Lower leg skin (tissue), 4 donors: ENCODE data around the gene C9. TPM values are rescaled to one million over a fixed set of nuclear protein-coding genes. Genes with fewer than 3 reads are reported as not detected.
A peak's percentile ranks its signal among the peaks of the same experiment; 100 is the strongest.

Experiments
- DNase-seq, 2 donors: peaks; one replicate each; pipeline ENCODE4 v3.0.0-alpha.2; 2019; ENCODE audit warnings: low spot score in 2 of 2
- H3K4me3 ChIP-seq: fragments of 200-600 bp; sonication (generic); 2 replicates; pipeline ENCODE4 v1.5.1; 2017; ENCODE audit warnings: mild to moderate bottlenecking, low read depth; ENCODE audit not compliant: poor library complexity, severe bottlenecking
- POLR2A ChIP-seq, 2 donors: fragments of 450-650 bp; IDR thresholded peaks; one replicate each; pipeline ENCODE4 v1.6.1; 2016 to 2017; ENCODE audit warnings: antibody characterized with exemption in 2 of 2, mild to moderate bottlenecking in 1 of 2, moderate library complexity in 1 of 2
- WGBS, 2 donors: methylation state at CpG; one replicate each; pipeline ENCODE4 v1.1.5; 2018; 5-methylcytosine and 5-hydroxymethylcytosine counted together
- intact Hi-C: fragments of 100-400 bp; cut with DNase I; formaldehyde crosslinking; loops from one replicate; pipeline ENCODE4 v1.15.0; 2023; ENCODE audit warnings: low total_unique reads
- total RNA-seq, 4 donors: library from RNA; depleted of rRNA; stranded (reverse); fragments of >200 nt; gene quantifications; one replicate each; pipeline ENCODE4 v1.1.0, GENCODE V29; 2016
- TF ChIP-seq, protein P1 (sequence below), 3 donors: fragments of 450-650 bp; IDR thresholded peaks; one replicate each; pipeline ENCODE4 v1.5.1; 2016; ENCODE audit warnings: antibody characterized with exemption in 3 of 3, mild to moderate bottlenecking in 3 of 3, moderate library complexity in 2 of 3

Gene C9
- total RNA-seq, 4 donors from 2014 or later = not detected

DNA sequence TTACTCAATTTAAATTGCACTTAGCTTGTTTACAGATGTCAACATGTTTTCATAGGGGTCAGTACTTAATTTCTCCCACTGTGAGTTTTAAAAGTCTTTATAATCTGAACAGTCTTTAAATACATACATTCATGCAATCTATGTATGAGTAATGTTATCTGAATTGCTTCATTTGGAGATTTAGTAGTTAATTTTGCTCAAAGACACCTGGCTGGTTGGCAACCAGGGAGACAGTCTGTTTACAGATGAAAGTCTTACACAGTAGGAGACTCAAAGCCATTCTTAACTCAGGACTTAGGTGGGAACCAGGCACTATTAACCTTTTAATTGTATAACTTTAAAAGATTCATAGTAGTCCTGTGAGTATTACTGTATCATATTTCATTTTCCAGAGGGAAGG is 31.2 kb upstream of the C9 start:
- no peak overlapping the region for H3K4me3 ChIP-seq

GRCh38 chr5:39394946-39395345 is 30.7 kb upstream of the C9 start:
- intact Hi-C loops = no loop called here
- TF ChIP-seq, protein P1, sequence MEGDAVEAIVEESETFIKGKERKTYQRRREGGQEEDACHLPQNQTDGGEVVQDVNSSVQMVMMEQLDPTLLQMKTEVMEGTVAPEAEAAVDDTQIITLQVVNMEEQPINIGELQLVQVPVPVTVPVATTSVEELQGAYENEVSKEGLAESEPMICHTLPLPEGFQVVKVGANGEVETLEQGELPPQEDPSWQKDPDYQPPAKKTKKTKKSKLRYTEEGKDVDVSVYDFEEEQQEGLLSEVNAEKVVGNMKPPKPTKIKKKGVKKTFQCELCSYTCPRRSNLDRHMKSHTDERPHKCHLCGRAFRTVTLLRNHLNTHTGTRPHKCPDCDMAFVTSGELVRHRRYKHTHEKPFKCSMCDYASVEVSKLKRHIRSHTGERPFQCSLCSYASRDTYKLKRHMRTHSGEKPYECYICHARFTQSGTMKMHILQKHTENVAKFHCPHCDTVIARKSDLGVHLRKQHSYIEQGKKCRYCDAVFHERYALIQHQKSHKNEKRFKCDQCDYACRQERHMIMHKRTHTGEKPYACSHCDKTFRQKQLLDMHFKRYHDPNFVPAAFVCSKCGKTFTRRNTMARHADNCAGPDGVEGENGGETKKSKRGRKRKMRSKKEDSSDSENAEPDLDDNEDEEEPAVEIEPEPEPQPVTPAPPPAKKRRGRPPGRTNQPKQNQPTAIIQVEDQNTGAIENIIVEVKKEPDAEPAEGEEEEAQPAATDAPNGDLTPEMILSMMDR (IDR thresholded peaks at IDR 0.05) = no peak
- TF ChIP-seq POLR2A (IDR thresholded peaks at IDR 0.05) = no peak
- H3K4me3 ChIP-seq = no peak overlapping the region
- peak in 1 of 2 donors; percentile 46 for DNase-seq
- WGBS, 2 donors = 64 to 66% methylated on average over 3 of the region's 3 CpGs

More for the DNA sequence above, 31.2 kb upstream of the C9 start:
- TF ChIP-seq, protein P1 (IDR thresholded peaks at IDR 0.05) = no peak
- TF ChIP-seq POLR2A (IDR thresholded peaks at IDR 0.05) = no peak
- DNase-seq = no peak
- intact Hi-C loops = no loop called here

GRCh38 chr5:39390945-39391344 is 26.6 kb upstream of the C9 start:
- WGBS, 2 donors = 96 to 97% methylated on average over 3 of the region's 3 CpGs
- TF ChIP-seq, protein P1 (IDR thresholded peaks at IDR 0.05) = no peak
- TF ChIP-seq POLR2A (IDR thresholded peaks at IDR 0.05) = no peak
- no peak overlapping the region for H3K4me3 ChIP-seq
- intact Hi-C loops = no loop called here
- no peak for DNase-seq

DNA sequence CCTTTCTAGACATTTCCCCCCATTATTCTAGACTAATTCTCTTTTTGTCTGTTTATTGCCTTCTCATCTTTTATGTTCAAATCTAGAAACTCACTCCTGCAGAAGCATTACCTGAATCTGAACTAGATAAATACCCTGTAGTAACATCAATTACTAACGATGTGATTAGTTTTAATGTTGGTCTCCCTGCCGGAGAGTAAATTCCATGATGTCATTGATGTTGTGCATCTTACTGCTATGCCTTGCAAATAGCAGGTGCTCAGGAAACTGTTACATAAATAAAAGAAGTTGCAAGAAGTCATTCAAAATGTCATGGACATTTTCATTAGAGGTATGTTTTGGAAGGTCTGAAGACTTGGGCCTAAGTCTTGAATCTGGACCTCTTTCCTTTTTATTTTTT is 23.0 kb upstream of the C9 start:
- no peak for DNase-seq
- TF ChIP-seq POLR2A (IDR thresholded peaks at IDR 0.05) = no peak
- TF ChIP-seq, protein P1 (IDR thresholded peaks at IDR 0.05) = no peak
- intact Hi-C loops = no loop called here
- no peak overlapping the region for H3K4me3 ChIP-seq
- 86% methylated on average over 2 of the region's 2 CpGs for WGBS, 2 donors

DNA sequence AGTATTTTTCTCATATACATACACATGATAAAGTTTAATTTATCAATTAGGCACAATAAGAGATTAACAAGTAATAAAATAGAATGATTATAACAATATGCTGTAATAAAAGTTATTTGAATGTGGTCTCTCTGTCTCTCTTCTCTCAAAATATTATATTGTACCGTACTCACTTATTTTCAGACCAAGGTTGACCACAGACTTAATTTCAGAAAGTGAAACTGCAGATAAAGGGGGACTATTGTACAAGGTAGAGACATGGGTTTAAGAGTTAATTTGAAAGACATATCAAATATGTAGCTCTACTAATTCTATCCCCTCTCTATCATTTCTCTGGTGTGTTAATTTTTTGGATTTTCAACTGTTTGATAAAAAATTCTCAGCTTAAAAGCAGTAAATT is 20.0 kb upstream of the C9 start:
- no peak for TF ChIP-seq POLR2A (IDR thresholded peaks at IDR 0.05)
- TF ChIP-seq, protein P1 (IDR thresholded peaks at IDR 0.05) = no peak

GRCh38 chr5:39381376-39381775 is 17.1 kb upstream of the C9 start:
- intact Hi-C loops = no loop called here
- H3K4me3 ChIP-seq = no peak overlapping the region
- TF ChIP-seq, protein P1 (IDR thresholded peaks at IDR 0.05) = no peak
- no peak for TF ChIP-seq POLR2A (IDR thresholded peaks at IDR 0.05)
- no peak for DNase-seq
- 72 to 85% methylated on average over 3 of the region's 3 CpGs for WGBS, 2 donors

More for the DNA sequence above, 20.0 kb upstream of the C9 start:
- H3K4me3 ChIP-seq = no peak overlapping the region
- no peak for DNase-seq
- 87 to 92% methylated on average over 1 of the region's 1 CpG for WGBS, 2 donors
- intact Hi-C loops = no loop called here
